ENCODE data around the gene RNF166. TPM values are rescaled to one million over a fixed set of nuclear protein-coding genes. Genes with fewer than 3 reads are reported as not detected.

The RNF166 gene
- total and polyA plus RNA-seq, 4 donors: 6.5 to 9.1 (median 7.6) TPM

DNA sequence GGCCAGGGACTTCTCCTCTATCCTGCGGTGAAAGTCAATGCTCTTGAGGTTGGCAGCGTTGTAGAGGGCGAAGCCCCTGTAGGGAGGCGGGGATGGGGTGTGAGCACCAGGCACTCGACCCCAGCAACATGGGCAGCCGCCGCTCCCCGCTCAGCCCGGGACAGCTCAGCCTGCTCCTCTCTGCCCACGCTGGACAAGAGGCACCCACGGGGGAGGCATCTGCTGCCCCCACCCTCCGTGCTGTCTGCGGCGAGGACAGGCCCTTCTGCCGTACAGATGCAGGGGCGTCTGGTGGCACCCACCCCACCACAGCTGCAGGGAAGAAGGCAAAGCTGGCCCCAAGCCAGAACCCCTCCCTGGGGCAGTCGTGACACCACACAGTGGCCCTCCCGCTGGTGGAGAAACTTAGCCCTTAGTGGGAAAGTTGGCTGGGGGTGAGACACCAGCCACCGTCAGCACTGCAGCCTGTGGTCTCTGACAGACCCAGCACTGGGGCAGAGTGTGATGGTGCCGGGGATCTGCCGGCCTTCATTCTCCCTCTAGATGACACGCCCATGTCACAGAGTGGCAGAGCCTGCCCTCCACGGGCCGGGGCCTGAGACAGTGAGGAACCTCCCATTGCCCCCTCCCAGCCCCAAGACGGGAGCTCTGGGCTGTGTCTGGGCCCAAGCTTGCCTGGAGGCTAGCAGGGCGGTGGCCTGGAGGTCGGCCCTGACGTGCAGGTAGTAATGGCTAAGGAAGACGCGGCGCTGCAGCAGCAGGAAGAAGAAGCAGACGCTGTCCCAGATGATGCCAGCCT, 19.6 kb upstream of the RNF166 start:
- Histone ChIP-seq H3K9me3 (ENCODE audit: control insufficient read depth in 4 of 4, low read length in 3 of 4) (no peaks in the 10 kb centered on the region), H3K9ac (ENCODE audit: low read depth in 1 of 2, low read length in 2 of 2) (no peak overlapping the region), H3K27ac (ENCODE audit: low read depth in 1 of 2, low read length in 2 of 2) (no peak overlapping the region), H3K4me3 (ENCODE audit: low read depth in 1 of 3, low read length in 3 of 3) (no peak overlapping the region), H3K27me3 (ENCODE audit: control insufficient read depth in 4 of 4, insufficient read depth in 4 of 4, low read length in 3 of 4) (no peaks in the 10 kb centered on the region), H3K36me3 (ENCODE audit: control insufficient read depth in 4 of 4, insufficient read depth in 3 of 4, low read depth in 1 of 4, low read length in 3 of 4) (peaks cover 5 to 68% (median 35%) of the 10 kb centered on the region in 4 donors), H3K4me1 (ENCODE audit: control insufficient read depth in 4 of 4, insufficient read depth in 4 of 4, low read length in 3 of 4) (no peaks in the 10 kb centered on the region)
- TF ChIP-seq EGR1 (IDR thresholded peaks at IDR 0.05; ENCODE audit: low read depth in 2 of 2) (no peak), GABPA (IDR thresholded peaks at IDR 0.05 in 1 of 2, conservative IDR thresholded peaks at IDR 0.05 in 1 of 2) (no peak), TAF1 (conservative IDR thresholded peaks at IDR 0.05) (no peak), SP1 (IDR thresholded peaks at IDR 0.05) (no peak), FOXA2 (IDR thresholded peaks at IDR 0.05) (no peak), RXRA (IDR thresholded peaks at IDR 0.05) (no peak), RAD21 (IDR thresholded peaks at IDR 0.05) (no peak), JUND (IDR thresholded peaks at IDR 0.05) (no peak), HNF4A (conservative IDR thresholded peaks at IDR 0.05) (no peak), FOXA1 (IDR thresholded peaks at IDR 0.05) (no peak), NR2F2 (IDR thresholded peaks at IDR 0.05) (no peak), YY1 (IDR thresholded peaks at IDR 0.05) (no peak)
- TF ChIP-seq, protein P1, sequence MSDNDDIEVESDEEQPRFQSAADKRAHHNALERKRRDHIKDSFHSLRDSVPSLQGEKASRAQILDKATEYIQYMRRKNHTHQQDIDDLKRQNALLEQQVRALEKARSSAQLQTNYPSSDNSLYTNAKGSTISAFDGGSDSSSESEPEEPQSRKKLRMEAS (IDR thresholded peaks at IDR 0.05): no peak
- TF ChIP-seq, protein P2, sequence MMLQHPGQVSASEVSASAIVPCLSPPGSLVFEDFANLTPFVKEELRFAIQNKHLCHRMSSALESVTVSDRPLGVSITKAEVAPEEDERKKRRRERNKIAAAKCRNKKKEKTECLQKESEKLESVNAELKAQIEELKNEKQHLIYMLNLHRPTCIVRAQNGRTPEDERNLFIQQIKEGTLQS (IDR thresholded peaks at IDR 0.05): no peak
- 93% methylated on average over 32 of the region's 32 CpGs for WGBS
- DNase-seq (ENCODE audit: low spot score): no peak

DNA sequence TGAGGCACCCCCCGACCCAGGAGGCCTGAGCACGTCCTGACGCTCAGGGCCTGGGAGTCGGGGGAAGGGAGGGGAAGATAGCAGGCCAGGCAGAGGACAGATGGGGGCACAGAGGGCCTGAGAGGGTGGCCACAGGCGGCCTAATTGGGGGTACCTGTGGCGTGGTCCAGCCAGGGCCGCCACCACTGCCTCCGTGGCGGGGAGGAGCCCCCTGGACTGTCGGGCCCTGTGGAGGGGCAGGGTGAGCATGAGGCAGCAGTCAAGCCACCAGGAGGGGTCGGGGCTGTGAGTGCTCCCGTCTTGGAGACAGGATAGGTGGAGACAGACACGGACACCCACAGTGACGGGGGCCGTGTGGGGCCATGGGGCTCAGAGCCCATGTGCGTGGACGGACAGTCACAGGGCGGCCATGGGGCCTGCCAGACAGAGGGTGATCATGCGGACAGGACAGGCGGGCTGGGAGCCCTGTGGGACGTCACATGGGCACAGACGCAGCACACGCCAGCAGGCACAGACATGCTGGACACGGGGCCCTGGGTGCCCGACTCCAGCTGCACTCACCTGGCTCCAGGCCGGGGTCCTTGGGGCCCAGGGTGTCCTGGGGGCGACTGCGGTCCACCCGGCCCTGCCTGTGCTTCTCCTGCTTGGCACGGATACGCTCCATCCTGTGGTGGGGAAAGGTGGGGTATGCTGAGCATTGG, 18.8 kb upstream of the RNF166 start:
- Histone ChIP-seq H3K9ac (ENCODE audit: low read depth in 1 of 2, low read length in 2 of 2) (no peak overlapping the region), H3K4me1 (ENCODE audit: control insufficient read depth in 4 of 4, insufficient read depth in 4 of 4, low read length in 3 of 4) (no peaks in the 10 kb centered on the region), H3K36me3 (ENCODE audit: control insufficient read depth in 4 of 4, insufficient read depth in 3 of 4, low read depth in 1 of 4, low read length in 3 of 4) (peaks cover 5 to 73% (median 36%) of the 10 kb centered on the region in 4 donors), H3K9me3 (ENCODE audit: control insufficient read depth in 4 of 4, low read length in 3 of 4) (no peaks in the 10 kb centered on the region), H3K27ac (ENCODE audit: low read depth in 1 of 2, low read length in 2 of 2) (no peak overlapping the region), H3K27me3 (ENCODE audit: control insufficient read depth in 4 of 4, insufficient read depth in 4 of 4, low read length in 3 of 4) (no peaks in the 10 kb centered on the region), H3K4me3 (ENCODE audit: low read depth in 1 of 3, low read length in 3 of 3) (no peak overlapping the region)
- no peak for DNase-seq (ENCODE audit: low spot score)
- 94% methylated on average over 31 of the region's 31 CpGs for WGBS
- TF ChIP-seq, protein P3, sequence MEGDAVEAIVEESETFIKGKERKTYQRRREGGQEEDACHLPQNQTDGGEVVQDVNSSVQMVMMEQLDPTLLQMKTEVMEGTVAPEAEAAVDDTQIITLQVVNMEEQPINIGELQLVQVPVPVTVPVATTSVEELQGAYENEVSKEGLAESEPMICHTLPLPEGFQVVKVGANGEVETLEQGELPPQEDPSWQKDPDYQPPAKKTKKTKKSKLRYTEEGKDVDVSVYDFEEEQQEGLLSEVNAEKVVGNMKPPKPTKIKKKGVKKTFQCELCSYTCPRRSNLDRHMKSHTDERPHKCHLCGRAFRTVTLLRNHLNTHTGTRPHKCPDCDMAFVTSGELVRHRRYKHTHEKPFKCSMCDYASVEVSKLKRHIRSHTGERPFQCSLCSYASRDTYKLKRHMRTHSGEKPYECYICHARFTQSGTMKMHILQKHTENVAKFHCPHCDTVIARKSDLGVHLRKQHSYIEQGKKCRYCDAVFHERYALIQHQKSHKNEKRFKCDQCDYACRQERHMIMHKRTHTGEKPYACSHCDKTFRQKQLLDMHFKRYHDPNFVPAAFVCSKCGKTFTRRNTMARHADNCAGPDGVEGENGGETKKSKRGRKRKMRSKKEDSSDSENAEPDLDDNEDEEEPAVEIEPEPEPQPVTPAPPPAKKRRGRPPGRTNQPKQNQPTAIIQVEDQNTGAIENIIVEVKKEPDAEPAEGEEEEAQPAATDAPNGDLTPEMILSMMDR (IDR thresholded peaks at IDR 0.05; ENCODE audit: low read depth, low read length, missing input control): no peak
- TF ChIP-seq EGR1 (IDR thresholded peaks at IDR 0.05; ENCODE audit: low read depth in 2 of 2) (no peak), RAD21 (IDR thresholded peaks at IDR 0.05) (no peak), HNF4G (IDR thresholded peaks at IDR 0.05) (no peak), YY1 (IDR thresholded peaks at IDR 0.05) (no peak), FOXA1 (IDR thresholded peaks at IDR 0.05) (no peak), HNF4A (conservative IDR thresholded peaks at IDR 0.05) (no peak), TAF1 (conservative IDR thresholded peaks at IDR 0.05) (no peak), GABPA (IDR thresholded peaks at IDR 0.05 in 1 of 2, conservative IDR thresholded peaks at IDR 0.05 in 1 of 2) (no peak), JUND (IDR thresholded peaks at IDR 0.05) (no peak), RXRA (IDR thresholded peaks at IDR 0.05) (no peak), SP1 (IDR thresholded peaks at IDR 0.05) (no peak), FOXA2 (IDR thresholded peaks at IDR 0.05) (no peak), NR2F2 (IDR thresholded peaks at IDR 0.05) (no peak)
- TF ChIP-seq, protein P4, sequence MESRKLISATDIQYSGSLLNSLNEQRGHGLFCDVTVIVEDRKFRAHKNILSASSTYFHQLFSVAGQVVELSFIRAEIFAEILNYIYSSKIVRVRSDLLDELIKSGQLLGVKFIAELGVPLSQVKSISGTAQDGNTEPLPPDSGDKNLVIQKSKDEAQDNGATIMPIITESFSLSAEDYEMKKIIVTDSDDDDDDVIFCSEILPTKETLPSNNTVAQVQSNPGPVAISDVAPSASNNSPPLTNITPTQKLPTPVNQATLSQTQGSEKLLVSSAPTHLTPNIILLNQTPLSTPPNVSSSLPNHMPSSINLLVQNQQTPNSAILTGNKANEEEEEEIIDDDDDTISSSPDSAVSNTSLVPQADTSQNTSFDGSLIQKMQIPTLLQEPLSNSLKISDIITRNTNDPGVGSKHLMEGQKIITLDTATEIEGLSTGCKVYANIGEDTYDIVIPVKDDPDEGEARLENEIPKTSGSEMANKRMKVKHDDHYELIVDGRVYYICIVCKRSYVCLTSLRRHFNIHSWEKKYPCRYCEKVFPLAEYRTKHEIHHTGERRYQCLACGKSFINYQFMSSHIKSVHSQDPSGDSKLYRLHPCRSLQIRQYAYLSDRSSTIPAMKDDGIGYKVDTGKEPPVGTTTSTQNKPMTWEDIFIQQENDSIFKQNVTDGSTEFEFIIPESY (IDR thresholded peaks at IDR 0.05): no peak
- TF ChIP-seq, protein P2 (IDR thresholded peaks at IDR 0.05): no peak
- TF ChIP-seq, protein P1 (IDR thresholded peaks at IDR 0.05): no peak
- TF ChIP-seq, protein P5, sequence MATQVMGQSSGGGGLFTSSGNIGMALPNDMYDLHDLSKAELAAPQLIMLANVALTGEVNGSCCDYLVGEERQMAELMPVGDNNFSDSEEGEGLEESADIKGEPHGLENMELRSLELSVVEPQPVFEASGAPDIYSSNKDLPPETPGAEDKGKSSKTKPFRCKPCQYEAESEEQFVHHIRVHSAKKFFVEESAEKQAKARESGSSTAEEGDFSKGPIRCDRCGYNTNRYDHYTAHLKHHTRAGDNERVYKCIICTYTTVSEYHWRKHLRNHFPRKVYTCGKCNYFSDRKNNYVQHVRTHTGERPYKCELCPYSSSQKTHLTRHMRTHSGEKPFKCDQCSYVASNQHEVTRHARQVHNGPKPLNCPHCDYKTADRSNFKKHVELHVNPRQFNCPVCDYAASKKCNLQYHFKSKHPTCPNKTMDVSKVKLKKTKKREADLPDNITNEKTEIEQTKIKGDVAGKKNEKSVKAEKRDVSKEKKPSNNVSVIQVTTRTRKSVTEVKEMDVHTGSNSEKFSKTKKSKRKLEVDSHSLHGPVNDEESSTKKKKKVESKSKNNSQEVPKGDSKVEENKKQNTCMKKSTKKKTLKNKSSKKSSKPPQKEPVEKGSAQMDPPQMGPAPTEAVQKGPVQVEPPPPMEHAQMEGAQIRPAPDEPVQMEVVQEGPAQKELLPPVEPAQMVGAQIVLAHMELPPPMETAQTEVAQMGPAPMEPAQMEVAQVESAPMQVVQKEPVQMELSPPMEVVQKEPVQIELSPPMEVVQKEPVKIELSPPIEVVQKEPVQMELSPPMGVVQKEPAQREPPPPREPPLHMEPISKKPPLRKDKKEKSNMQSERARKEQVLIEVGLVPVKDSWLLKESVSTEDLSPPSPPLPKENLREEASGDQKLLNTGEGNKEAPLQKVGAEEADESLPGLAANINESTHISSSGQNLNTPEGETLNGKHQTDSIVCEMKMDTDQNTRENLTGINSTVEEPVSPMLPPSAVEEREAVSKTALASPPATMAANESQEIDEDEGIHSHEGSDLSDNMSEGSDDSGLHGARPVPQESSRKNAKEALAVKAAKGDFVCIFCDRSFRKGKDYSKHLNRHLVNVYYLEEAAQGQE (IDR thresholded peaks at IDR 0.05): no peak
